ENCODE data around the gene ARL14EPL.

The ARL14EPL gene

DNA sequence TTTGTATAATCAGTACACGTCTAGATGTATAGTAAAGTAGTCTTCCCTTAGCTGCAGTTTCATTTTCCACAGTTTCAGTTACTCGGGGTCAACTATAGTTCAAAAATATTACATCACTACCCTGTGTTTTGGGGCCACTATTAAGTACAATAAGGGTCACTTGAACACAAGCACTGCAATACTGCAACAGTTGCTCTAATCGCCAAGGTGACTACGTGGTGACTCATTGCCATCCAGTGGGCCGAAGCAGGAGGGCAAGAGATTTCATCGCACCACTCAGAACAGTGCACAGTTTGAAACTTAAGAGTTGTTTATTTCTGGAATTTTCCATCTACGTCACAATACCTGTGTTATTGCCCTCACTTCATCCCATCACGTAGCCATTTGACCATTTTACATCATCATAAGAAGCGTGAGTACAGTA lies at the start of gene ARL14EPL:
Gene ARL14EPL, plus strand, starts transcription at position 379 of the 424 bp plus-strand sequence. CDS start 18,994 bp downstream, outside the sequence.
- no peak for FAIRE-seq

DNA sequence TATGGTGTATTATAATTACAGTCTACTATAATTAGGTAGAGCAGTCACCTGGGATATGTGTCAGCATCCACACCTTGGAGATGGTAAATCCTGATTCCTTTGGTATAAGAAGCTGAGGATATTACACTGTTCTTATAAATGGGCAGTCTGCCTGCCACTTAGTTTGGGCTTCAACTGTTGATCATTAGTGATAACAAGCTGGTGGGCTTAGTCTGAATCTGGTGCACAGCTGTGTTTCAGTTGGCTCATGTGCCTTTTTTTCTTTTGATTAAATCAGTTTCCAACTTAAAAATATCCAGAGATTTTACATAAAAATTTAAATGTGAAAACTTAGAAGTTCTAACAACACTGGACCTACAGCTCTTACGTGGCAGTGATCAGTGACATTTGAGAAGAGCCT lies 48.8 kb upstream of the ARL14EPL start:
- FAIRE-seq = no peak

DNA sequence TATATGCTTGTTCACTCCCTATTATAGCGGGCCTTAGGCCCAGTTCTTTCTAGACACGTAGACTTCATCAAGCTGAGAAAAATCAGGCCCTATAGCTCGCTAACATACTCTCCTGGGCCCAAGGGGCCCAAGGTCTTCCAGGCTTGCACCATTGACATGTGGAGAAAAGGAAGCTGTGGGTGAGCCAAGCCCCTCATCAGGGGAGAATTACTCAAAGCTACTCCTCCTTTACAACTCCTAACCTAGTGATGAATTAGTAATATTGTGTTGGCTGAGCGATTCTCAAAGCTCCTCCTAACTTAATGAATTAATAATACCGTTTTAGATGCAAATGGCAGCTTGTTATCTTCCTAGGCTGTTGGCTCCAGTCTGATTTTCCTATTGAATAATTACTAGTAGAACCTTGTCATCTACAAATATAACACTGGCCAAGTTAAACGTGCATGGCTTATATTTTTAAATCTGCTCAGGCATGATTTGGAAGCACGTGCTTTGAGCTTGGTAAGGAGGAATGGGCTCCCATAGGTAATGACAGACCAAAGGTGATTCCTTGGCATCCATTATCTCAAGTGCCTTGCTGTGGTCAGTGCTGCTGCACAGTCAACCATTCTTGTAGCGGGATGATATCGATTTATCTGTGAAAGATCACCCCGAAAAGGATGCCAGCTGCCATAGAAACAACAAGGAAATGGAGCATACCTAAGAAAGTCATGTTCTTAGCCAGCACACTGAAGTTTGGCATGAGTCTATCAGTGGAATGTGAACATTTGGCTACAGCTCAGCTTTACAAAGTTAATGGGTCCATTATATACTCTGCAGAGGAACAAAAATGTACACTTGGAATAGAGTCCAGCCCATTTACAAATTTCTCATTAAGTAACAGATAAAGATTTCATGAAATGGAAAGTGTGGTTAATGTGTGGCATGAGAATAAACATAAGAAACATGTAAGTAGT lies 46.2 kb upstream of the ARL14EPL start:
- FAIRE-seq = no peak

DNA sequence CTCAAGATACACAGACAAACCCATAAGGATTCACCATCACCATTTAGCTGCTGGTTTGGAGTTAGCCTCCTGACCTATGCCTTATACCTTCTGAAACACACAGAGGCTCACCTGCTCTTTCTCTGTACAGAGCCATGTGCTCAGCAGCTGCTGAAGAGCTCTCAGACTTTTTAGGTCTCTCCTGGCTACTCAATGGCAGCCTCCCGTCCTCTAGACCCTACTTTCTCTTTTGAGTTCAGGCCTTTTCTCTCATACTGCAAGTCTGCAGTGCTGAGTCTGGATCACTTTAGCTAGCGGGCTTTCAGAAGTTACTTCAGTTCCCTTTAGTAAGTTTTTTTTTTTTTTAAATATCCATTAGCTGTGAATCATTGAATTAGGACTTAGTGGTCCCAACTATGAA lies 44.3 kb upstream of the ARL14EPL start:
- FAIRE-seq = no peak

DNA sequence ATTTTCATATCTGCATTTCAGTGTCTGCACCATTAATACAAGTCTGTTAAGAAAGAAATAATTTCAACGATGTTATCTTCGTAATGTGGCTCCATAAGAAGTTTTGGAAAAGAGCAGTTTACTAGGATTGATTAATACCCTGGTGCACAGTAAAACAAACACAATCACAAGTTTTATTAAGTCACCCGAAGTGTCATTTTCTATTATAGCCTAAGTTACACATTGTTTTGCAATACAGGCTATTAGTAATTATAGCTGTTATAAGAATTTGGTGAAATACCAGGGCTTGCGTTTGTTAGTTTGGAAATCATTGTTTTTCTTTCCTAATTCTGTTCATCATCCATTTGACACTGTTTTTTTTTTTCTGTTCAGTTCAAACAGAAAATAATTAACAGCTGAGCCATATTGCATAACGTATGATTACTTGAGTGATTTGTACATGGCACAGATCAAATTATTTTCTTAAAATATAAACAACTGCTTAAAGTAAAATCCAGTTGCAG lies 39.4 kb upstream of the ARL14EPL start:
- FAIRE-seq = no peak

DNA sequence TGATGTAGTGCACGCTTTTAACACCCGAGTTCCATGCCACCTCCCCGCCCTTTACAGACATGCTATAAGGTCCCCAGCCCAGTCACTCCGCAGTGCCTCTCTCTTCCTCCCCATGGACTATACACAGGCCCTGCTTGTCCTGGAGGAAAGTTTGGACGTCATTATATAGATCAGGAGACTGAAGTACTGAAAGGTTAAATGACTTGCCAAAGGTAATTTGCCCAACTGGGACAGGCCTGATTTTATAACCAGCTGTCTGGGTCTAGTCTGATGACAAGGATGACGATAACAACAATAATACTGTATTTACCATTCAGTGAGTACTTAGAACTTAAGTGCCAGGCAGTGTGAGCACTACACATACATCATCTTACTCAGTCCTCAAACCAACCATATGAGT lies 36.9 kb upstream of the ARL14EPL start:
- no peak for FAIRE-seq

DNA sequence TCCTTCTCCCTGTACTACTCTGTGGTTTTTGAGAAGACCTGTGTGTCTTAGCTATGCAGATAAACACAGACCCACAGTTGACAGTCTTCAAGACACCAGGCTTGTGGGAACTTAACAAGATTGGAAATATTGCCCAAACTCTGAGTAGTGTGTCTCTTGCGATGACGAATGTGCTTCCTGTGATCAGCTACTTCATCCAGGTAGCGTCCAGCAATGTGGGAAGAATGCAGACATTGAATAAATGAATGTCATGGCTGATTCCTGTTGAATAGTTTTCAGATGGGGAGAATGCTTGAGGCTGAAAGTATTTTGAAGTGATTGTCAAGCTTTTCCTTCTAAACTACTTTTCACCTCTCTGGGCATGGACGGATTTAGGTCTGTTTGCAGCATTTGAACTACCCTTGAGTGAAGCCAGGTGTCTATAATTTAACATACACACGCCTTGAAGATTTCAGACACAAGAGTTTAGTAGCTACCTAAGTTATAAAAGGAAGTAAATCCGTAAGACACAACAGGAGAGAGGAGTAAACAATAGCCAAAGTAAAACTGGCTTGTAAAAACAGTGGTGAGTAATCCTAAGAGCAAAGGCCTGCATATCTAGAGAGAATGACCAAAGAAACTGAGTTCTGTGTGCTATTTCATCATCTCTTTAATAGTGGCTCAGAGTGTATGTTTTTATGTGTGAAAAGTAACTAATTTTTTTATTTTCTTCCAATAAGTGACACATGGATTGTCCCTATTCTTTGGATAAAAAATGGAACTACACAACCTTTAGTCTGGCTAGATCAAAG lies 30.0 kb upstream of the ARL14EPL start:
- no peak for FAIRE-seq

DNA sequence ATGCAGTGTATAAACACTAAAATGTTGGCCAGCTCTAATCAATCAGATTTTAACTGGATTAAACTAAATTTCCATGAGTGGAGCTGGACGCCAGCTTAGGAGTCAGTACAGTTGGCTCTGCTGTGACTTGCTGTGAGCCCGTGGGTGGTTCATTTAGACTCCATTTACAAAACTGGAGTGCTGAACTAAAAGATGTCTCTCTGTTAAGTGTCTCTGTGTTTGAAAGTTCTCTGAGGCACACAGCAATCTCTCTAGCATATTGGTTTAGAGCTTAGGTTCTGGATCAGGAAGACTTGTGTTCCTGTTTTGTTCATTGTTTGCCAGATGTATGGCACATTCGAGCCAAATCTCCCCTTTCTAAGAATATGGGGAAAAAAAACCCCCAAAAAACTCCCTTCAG lies 28.0 kb upstream of the ARL14EPL start:
- FAIRE-seq = no peak

DNA sequence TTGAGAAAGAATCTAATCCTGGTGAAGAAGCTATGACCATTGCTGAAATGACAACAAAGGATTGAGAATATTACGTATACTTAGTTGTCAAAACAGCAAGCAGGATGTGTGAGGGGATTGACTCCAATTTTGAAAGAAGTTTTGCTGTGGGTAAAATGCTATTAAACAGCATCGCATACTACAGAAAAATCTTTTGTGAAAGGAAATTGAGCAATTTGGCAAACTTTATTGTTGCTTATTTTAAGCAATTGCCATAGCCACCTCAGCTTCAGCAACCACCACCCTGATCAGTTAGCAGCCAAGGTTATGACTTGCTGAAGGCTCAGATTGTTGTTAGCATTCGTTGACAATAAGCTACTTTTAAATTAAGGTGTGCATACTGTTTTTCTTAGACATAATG lies 22.5 kb upstream of the ARL14EPL start:
- no peak for FAIRE-seq

DNA sequence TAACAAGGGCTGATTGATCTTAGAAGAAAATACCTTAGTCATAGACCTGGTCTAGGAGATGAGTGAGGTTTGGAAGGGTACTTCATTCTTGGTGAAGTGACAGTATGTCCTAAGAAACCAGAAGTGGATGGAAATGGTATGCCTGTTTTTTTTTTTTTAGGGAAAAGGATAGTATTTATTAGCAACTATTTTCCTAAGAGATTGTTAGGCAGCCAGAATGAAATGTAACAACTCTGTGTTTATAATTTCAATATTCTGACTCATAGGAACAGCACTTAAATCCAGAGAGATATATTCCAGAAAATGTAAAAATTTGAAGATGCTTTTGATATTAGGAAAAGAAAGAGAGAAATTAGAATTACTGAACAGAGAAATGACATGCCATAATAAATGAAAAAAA lies 21.2 kb upstream of the ARL14EPL start:
- FAIRE-seq = no peak

DNA sequence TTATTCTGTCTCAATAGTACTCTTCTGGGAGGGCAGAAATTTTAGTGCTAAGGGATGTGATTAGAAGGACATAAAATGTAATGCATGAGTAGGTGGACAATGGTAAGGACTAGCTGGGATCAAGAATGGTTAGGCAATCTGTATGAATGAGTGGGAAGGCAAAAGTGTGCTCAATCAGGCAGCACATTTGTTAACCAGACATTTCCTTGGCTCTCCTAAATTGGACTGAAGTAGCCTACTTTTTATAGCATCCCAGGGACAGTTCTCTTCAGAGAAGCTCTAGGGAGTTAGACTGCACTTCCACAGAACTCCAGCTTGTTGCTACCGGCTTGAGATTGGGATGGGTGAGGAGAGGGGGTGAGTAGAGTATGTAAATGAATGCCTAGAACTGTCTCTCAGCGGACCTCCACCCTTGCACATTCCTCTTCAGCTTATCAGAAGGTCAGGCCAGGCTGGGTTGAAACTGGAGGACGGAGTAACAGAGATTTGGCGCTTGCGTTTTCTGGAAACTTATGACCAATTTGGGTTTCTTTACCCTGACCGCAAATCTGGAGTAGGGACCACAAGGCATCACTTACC lies 19.0 kb upstream of the ARL14EPL start:
- no peak for FAIRE-seq

DNA sequence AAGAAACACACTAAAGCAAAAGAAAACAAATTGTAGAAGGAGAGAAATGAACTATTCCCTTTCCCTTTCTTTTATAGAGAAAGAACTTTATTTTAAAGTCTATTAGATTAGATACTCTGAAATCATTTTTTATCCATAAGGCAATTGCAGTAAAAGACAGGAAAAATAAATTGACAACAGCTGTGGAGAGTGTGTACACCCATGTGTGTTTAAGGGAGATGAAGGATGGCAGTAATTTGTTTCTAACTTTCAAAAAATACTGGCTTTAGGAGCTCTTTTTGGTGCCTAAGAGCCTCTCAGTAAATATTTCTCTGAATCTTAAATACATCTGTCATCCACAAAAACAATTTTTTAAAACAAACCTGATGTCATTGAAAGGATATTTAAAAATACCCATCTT lies 18.3 kb upstream of the ARL14EPL start:
- no peak for FAIRE-seq

DNA sequence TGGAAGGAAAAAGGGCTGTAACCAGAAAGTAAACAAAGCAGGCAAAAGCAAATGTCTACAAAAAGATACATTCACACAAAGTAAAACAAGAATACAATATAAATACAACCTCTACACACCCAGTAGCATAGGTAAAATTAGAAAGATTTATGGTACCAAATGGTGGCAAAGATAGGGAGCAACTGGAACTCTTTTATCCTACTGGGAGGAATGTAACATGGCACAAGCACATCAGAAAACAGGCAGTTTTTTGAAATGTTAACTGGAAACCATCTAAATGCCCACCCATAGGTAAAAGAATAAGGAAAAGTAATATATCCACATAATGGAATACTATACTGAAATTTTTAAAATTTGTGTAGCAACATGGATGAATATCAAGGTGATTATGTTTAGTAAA lies 8.7 kb upstream of the ARL14EPL start:
- no peak for FAIRE-seq

DNA sequence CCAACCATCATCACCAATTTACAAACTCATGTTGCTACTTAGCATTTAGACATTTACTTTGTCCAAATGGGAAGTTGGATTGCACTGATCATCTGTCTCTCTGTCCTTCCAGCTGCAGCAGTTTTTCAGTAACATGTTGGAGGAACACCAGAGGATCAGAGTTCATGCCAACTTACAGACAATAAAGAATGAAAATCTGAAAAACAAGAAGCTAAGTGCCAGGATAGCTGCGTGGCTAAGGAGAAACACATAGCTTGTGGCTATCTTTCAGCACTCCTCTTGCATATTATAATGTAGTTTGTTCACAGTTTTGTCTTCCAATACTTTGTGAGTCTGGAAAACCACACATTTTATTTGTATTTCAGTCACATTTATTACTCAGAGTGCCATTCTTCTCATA lies 6.4 kb upstream of the ARL14EPL start:
- no peak for FAIRE-seq

DNA sequence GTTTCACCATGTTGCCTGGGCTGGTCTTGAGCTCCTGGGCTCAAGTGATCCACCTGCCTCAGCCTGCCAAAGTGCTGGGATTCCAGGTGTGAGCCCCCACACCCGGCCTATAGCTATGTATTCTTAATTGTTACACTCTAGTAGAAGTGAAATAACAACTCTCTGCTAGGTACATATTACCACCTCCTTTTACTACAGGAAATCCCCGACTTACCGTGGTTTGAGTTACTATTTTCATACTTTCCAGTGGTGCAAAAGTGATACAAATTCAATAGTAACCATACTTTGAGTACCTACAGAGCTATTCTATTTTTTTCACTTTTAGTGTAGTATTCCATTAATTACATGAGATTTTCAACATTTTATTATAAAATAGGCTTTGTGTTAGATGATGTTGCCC lies 719 bp downstream of the ARL14EPL start:
- no peak for FAIRE-seq

DNA sequence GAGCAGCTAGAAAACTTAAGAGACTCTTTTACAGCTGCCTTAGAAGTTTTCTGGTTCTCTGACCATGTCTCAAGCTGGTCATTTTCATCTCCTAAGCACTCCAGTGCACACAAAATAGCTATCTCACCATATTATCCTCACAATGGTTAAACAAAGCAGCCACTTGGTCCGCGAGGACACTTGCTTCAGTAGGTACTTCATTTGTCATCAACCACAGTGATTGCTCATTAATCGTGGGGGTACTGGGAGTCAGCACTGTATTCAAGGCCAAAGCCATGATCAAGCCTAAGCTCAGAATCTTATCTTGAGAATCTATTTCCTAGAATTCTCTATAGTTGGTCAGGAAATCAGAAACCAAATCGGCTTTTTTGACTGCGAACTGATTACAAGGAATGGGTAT lies 2.9 kb downstream of the ARL14EPL start:
- no peak for FAIRE-seq

DNA sequence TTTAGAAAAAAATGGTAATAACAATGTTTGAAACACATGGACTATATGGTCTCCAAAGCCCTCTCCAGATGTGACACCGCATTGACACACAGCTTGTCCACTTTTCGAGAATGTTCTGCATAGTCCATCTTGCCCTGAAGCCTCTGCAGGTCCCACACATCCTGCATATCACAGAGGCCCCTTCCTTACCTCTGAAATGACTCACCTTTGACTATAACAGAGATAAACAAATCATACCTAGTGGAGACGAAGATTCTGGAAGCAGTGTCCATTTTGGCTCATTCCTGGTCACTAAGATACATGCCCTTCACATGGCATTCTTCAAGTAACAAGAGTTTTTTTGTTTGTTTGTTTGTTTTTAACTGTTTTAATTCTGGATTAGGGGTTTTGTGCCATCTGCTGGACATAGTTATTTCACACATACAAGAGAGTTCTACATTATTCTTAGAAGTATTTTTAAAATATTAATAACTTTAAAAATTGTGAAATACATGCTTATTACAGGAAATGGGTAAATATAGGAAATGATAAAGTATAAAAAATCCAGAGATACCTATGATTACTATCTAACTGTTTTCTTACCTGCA lies 5.1 kb downstream of the ARL14EPL start:
- no peak for FAIRE-seq

DNA sequence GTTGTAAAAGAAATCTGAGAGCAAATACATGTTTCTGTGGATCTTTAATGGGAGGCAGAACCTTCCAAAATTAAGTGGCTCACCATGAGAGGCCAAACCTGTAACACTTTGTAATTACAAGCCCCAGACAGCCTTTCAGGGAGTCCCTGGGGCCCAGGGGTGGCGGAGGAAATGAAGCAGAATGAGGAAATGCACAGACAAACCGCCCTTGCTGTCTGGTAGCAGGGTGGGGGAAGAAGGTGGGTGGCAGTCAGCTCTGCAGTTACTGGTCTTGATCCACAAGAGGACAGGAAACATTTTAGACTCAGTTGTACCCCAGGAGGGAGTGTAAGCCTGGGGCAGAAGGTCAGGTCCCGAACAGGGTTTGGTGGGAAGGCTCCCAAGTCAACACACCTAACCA lies 6.5 kb downstream of the ARL14EPL start:
- FAIRE-seq = no peak

DNA sequence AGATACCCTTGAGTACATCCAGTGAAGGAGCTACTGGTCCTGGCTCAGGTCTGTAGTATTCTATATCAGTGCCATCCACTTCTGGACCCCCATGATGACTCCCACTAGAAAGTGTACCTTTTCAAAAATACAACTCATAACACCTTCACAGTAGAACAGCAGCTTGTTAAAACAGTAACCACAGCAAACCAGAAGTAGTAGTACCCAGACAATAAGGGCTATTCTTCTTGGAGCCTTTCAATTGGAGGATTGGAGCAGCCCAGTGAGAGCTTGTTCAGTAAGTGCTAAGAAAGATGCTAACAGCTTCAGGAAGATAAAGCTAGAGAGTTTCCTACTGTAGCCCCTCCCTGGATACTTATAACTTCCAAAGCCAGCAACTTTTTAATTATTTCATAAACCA lies 10.1 kb downstream of the ARL14EPL start:
- no peak for FAIRE-seq

DNA sequence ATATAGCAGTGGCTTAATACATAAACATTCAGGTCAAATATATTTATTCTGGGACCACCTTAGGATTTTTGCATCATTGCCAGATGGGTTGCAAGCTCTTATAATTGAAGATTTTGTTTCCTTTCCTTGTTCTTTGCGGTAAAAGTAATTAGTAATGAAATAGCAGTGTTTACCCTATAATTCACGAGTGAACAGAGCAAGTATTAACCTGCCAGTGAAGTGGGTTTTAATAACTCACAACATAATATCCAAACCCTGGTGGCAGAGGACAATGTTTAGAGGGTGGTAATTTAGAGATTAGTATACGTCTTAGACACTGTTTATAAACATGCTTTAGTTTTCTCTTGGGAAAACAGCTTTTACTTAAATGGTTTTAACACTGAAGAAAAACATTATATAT lies 11.8 kb downstream of the ARL14EPL start:
- no peak for FAIRE-seq

DNA sequence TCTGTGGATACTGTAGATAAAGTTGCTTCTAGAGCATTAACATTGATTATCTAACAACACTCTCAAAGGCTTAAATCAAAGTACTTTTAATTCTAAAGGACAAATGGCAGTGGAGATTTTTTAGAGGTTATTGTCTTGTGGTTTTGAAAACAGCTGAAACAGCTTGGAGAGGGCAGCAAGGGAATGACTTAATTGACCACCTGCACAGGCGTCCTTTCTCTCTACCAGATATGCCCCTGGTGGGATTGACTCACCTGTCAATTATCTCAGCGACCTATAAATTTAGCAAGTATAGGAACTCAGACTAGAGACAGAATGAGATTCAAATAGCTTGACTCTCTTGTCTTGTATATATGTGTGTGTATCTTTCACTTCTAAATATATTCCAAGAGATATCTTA lies 13.5 kb downstream of the ARL14EPL start:
- FAIRE-seq = no peak

DNA sequence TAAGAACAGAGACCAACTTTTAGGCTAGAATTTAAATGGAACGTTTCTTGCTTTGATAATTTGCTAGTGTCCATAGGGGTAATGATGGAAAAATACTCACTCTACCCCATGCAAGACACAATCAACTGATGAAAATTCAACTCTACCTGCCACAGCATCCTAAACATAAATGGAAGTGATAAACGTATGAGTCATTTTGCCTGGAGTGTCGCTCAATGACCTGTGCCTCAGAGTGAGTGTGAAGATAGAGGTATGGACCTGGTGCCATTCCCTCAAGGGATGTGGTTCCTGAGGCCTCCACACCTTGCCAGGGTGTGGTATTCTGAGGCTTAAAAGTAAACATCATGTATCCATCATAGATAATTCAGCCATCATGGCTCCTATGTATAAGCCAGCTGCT lies 14.0 kb downstream of the ARL14EPL start:
- no peak for FAIRE-seq

DNA sequence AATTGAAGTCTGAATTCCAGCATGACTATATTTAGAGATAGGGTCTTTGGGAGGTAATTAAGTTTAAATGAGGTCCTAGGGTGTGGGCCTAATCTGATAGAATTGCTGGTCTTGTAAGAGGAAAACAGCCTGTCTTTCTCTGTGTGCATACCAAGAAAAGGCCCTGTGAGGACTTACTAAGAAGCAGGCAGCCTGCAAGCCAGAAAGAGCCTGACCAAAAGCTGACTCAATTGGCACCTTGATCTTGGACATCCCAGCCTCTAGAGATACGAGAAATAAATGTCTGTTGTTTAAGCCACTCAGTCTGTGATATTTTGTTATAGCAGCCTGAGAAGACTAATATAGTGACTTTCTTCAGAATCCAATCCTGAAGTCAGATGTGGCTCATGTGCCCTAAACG lies 14.6 kb downstream of the ARL14EPL start:
- FAIRE-seq = no peak

Data from A204.1 (cell line).